CD4-positive, alpha-beta T cell (primary cell): ENCODE measurements around the gene KIF11. TPM values are rescaled to one million over a fixed set of nuclear protein-coding genes. Genes with fewer than 3 reads are reported as not detected.
A peak's percentile ranks its signal among the peaks of the same experiment; 100 is the strongest.

Source experiments
- ATAC-seq: fragments of 200-7000 bp; cut with Tn5 transposase; one replicate; pipeline ENCODE4 v1.10.0; 2022; ENCODE audit warnings: mild to moderate bottlenecking; ENCODE audit not compliant: poor library complexity
- CTCF ChIA-PET: fragments of 350-600 bp; sonication (Branson Sonifier 250); formaldehyde crosslinking; loops from one replicate; lab custom pipeline; 2021; ENCODE audit warnings: antibody characterized with exemption, inconsistent platforms; lab: Charles Lee
- POLR2A ChIA-PET: fragments of 350-600 bp; sonication (Branson Sonifier 250); formaldehyde crosslinking; loops from one replicate; lab custom pipeline; 2021; ENCODE audit warnings: antibody characterized with exemption, inconsistent platforms; lab: Charles Lee
- DNase-seq, 14 experiments: peaks; one replicate each; pipeline ENCODE4 v3.0.0-alpha.2; 2013 to 2020; ENCODE audit warnings: mixed read lengths in 2 of 14
- H3K27ac ChIP-seq, 2 donors: one replicate each; pipeline versions ENCODE4 v1.5.1 to v1.7.0; 2013; ENCODE audit warnings: low read length in 2 of 2, low read depth in 1 of 2, mild to moderate bottlenecking in 1 of 2
- H3K27me3 ChIP-seq, 2 experiments: 1 replicate in 1 of 2; 2 replicates in 1 of 2; pipeline versions ENCODE4 v1.6.1 to v1.7.0; 2013; ENCODE audit warnings: low read length in 2 of 2, control low read depth in 1 of 2, mild to moderate bottlenecking in 1 of 2, moderate library complexity in 1 of 2; ENCODE audit not compliant: insufficient read depth in 2 of 2, control insufficient read depth in 1 of 2
- H3K36me3 ChIP-seq: one replicate; pipeline ENCODE4 v1.6.1; 2013; ENCODE audit warnings: low read length, control low read depth; ENCODE audit not compliant: insufficient read depth
- H3K4me1 ChIP-seq: one replicate; pipeline ENCODE4 v1.6.1; 2013; ENCODE audit warnings: low read length, control low read depth; ENCODE audit not compliant: insufficient read depth
- H3K4me3 ChIP-seq: one replicate; pipeline ENCODE4 v1.5.1; 2013; ENCODE audit warnings: mild to moderate bottlenecking, low read length, moderate library complexity
- H3K9me3 ChIP-seq, 2 experiments: 1 replicate in 1 of 2; 2 replicates in 1 of 2; pipeline versions ENCODE4 v1.6.1 to v1.7.0; 2013; ENCODE audit warnings: low read length in 2 of 2, mild to moderate bottlenecking in 2 of 2, control low read depth in 1 of 2, moderate library complexity in 1 of 2; ENCODE audit not compliant: control insufficient read depth in 1 of 2, insufficient read depth in 1 of 2
- H3K27ac Mint-ChIP-seq: one replicate; pipeline ENCODE4 v1.8.0; 2020; ENCODE audit warnings: mixed read lengths
- H3K27me3 Mint-ChIP-seq: one replicate; pipeline ENCODE4 v1.8.0; 2021; ENCODE audit warnings: mixed read lengths
- H3K36me3 Mint-ChIP-seq: one replicate; pipeline ENCODE4 v1.8.0; 2021; ENCODE audit warnings: low read depth, mixed read lengths
- H3K4me1 Mint-ChIP-seq: one replicate; pipeline ENCODE4 v1.8.0; 2021; ENCODE audit warnings: low read depth, mixed read lengths
- H3K4me3 Mint-ChIP-seq: one replicate; pipeline ENCODE4 v1.8.0; 2020; ENCODE audit warnings: mild to moderate bottlenecking, mixed read lengths
- H3K9me3 Mint-ChIP-seq: one replicate; pipeline ENCODE4 v1.8.0; 2020; ENCODE audit warnings: mixed read lengths
- CTCF ChIP-seq: fragments of 200-600 bp; IDR thresholded peaks from one replicate; pipeline ENCODE4 v1.8.0; 2022; ENCODE audit warnings: antibody characterized with exemption, mild to moderate bottlenecking
- intact Hi-C, 2 experiments: fragments of 100-400 bp; cut with DNase I in 1 of 2; cut with micrococcal nuclease in 1 of 2; formaldehyde crosslinking; loops; one replicate each; pipeline versions ENCODE4 v1.15.1 to v1.9.0; 2023 to 2025; cut with DNase I, micrococcal nuclease
- total RNA-seq, 174 experiments: library from RNA in 2 of 174; stranded (reverse) in 2 of 174; gene quantifications; one replicate each; pipeline ENCODE4 v1.2.3 and lab custom pipeline; 2021 to 2026

Gene KIF11
- total RNA-seq, 2 experiments from 2014 or later: 0.38 to 0.47 TPM

GRCh38 chr10:92690211-92690914, 97.4 kb downstream of the KIF11 start:
- peaks cover 3% of the 10 kb centered on the region for H3K9me3 Mint-ChIP-seq
- no peak overlapping the region for H3K27ac ChIP-seq
- DNase-seq (peak; percentile 23 to 75 (median 45)), ATAC-seq (peak; percentile 59)
- CTCF ChIA-PET: no interaction called here
- H3K4me3 ChIP-seq: peak overlapping the region; percentile 46
- intact Hi-C loops: no loop called here
- H3K36me3 ChIP-seq: no peaks in the 10 kb centered on the region
- peaks cover 82% of the 10 kb centered on the region for H3K27me3 Mint-ChIP-seq
- peak overlapping the region; percentile 85 for H3K4me3 Mint-ChIP-seq
- H3K9me3 ChIP-seq: peaks cover 0 to 24% of the 10 kb centered on the region in 2 experiments
- H3K36me3 Mint-ChIP-seq: no peaks in the 10 kb centered on the region
- H3K4me1 ChIP-seq: peaks cover 37% of the 10 kb centered on the region
- H3K27ac Mint-ChIP-seq: no peak overlapping the region
- peaks cover 36 to 60% of the 10 kb centered on the region in 2 experiments for H3K27me3 ChIP-seq
- POLR2A ChIA-PET: interaction anchor here (0.7 to 2.1 kb wide), 4 partner anchors 10 to 1312 kb away, joined by 3 to 7 read pairs (median 3); partner anchors contain the start of gene EXOC6
- peaks cover 32% of the 10 kb centered on the region for H3K4me1 Mint-ChIP-seq
- TF ChIP-seq CTCF: no peak

- peaks cover 77% of the 10 kb centered on the region for H3K27me3 Mint-ChIP-seq
- H3K4me1 Mint-ChIP-seq: peaks cover 32% of the 10 kb centered on the region
- H3K4me3 Mint-ChIP-seq: peak overlapping the region; percentile 85
- Histone ChIP-seq H3K4me3 (peak overlapping the region; percentile 46), H3K27me3 (peaks cover 40 to 64% of the 10 kb centered on the region in 2 experiments), H3K36me3 (no peaks in the 10 kb centered on the region), H3K4me1 (peaks cover 37% of the 10 kb centered on the region), H3K27ac (no peak overlapping the region), H3K9me3 (peaks cover 0 to 26% of the 10 kb centered on the region in 2 experiments)
- no peak overlapping the region for H3K27ac Mint-ChIP-seq
- CTCF ChIA-PET: no interaction called here
- ATAC-seq (peak; percentile 25), DNase-seq (peak in 2 of 14 experiments; percentile 19 to 30)
- TF ChIP-seq CTCF: no peak
- POLR2A ChIA-PET: interaction anchor here (0.7 to 2.1 kb wide), 4 partner anchors 9 to 1313 kb away, joined by 3 to 7 read pairs (median 3); partner anchors contain the start of gene EXOC6
- H3K36me3 Mint-ChIP-seq: no peaks in the 10 kb centered on the region
- intact Hi-C loops: no loop called here
- no peaks in the 10 kb centered on the region for H3K9me3 Mint-ChIP-seq
Measured at GRCh38 chr10:92690915-92691590, 98.1 kb downstream of the KIF11 start.

- intact Hi-C loops: no loop called here
- no peaks in the 10 kb centered on the region for H3K36me3 Mint-ChIP-seq
- ChIA-PET CTCF (no interaction called here), POLR2A (interaction anchor here (2.1 kb wide), 1 partner anchor 100 kb away, joined by 7 read pairs; no protein-coding TSS in a partner anchor)
- H3K4me3 ChIP-seq: peak overlapping the region; percentile 46
- DNase-seq (peak in 3 of 14 experiments; percentile 26 to 47 (median 31)), ATAC-seq (no peak)
- H3K27ac ChIP-seq: no peak overlapping the region
- no peak for TF ChIP-seq CTCF
- no peaks in the 10 kb centered on the region for H3K36me3 ChIP-seq
- no peak overlapping the region for H3K27ac Mint-ChIP-seq
- peaks cover 37% of the 10 kb centered on the region for H3K4me1 ChIP-seq
- peaks cover 43 to 64% of the 10 kb centered on the region in 2 experiments for H3K27me3 ChIP-seq
- peaks cover 78% of the 10 kb centered on the region for H3K27me3 Mint-ChIP-seq
- H3K9me3 ChIP-seq: peaks cover 0 to 32% of the 10 kb centered on the region in 2 experiments
- peaks cover 32% of the 10 kb centered on the region for H3K4me1 Mint-ChIP-seq
- H3K9me3 Mint-ChIP-seq: no peaks in the 10 kb centered on the region
- H3K4me3 Mint-ChIP-seq: peak overlapping the region; percentile 85
Measured at GRCh38 chr10:92691591-92692079, 98.7 kb downstream of the KIF11 start.
